ENCODE results near the gene PLCL1.
"Not testable (repeated sequence)": the region's sequence is repeated elsewhere in the genome, so short reads cannot be mapped to it uniquely, and the experiment has no call there.

PLCL1 gene

GRCh38 chr2:198000417-198000816 is 196.0 kb downstream of the PLCL1 start:
- DNase-seq (ENCODE audit: low read depth in 3 of 3) = no peak

- DNase-seq (ENCODE audit: low read depth in 3 of 3) = no peak
Observed at GRCh38 chr2:198004173-198004572, 199.8 kb downstream of the PLCL1 start.

GRCh38 chr2:198004921-198005829 is 200.8 kb downstream of the PLCL1 start:
- peak; percentile 8 to 34 (median 13) for DNase-seq (ENCODE audit: low read depth in 3 of 3)

GRCh38 chr2:198006733-198007132 is 202.3 kb downstream of the PLCL1 start:
- no peak for DNase-seq (ENCODE audit: low read depth in 3 of 3)

- no peak for DNase-seq (ENCODE audit: low read depth in 3 of 3)
Observed at GRCh38 chr2:198008230-198008629, 203.8 kb downstream of the PLCL1 start.

- DNase-seq (ENCODE audit: low read depth in 3 of 3) = no peak
Observed at GRCh38 chr2:198012025-198012424, 207.6 kb downstream of the PLCL1 start.

GRCh38 chr2:198016243-198016642 is 211.8 kb downstream of the PLCL1 start:
- DNase-seq (ENCODE audit: low read depth in 3 of 3) = no peak

- DNase-seq (ENCODE audit: low read depth in 3 of 3) = no peak
Observed at GRCh38 chr2:198017068-198017467, 212.7 kb downstream of the PLCL1 start.

- DNase-seq (ENCODE audit: low read depth in 3 of 3) = no peak
Observed at GRCh38 chr2:198028955-198029354, 224.6 kb downstream of the PLCL1 start.

GRCh38 chr2:198029576-198029975 is 225.2 kb downstream of the PLCL1 start:
- DNase-seq (ENCODE audit: low read depth in 3 of 3) = not testable (repeated sequence)

- DNase-seq (ENCODE audit: low read depth in 3 of 3) = no peak
Observed at GRCh38 chr2:198033626-198034025, 229.2 kb downstream of the PLCL1 start.

GRCh38 chr2:198036029-198036879 is 231.9 kb downstream of the PLCL1 start:
- no peak for DNase-seq (ENCODE audit: low read depth in 3 of 3)

- DNase-seq (ENCODE audit: low read depth in 3 of 3) = no peak
Observed at GRCh38 chr2:198040835-198041234, 236.4 kb downstream of the PLCL1 start.

GRCh38 chr2:198042189-198042588 is 237.8 kb downstream of the PLCL1 start:
- no peak for DNase-seq (ENCODE audit: low read depth in 3 of 3)

- no peak for DNase-seq (ENCODE audit: low read depth in 3 of 3)
Observed at GRCh38 chr2:198044777-198045176, 240.4 kb downstream of the PLCL1 start.

GRCh38 chr2:198045227-198045626 is 240.8 kb downstream of the PLCL1 start:
- DNase-seq (ENCODE audit: low read depth in 3 of 3) = no peak

- no peak for DNase-seq (ENCODE audit: low read depth in 3 of 3)
Observed at GRCh38 chr2:198052741-198053140, 248.3 kb downstream of the PLCL1 start.

- DNase-seq (ENCODE audit: low read depth in 3 of 3) = no peak
Observed at GRCh38 chr2:198053148-198053547, 248.8 kb downstream of the PLCL1 start.

GRCh38 chr2:198053776-198054175 is 249.4 kb downstream of the PLCL1 start:
- DNase-seq (ENCODE audit: low read depth in 3 of 3) = no peak

- peak; percentile 19 to 47 (median 19) for DNase-seq (ENCODE audit: low read depth in 3 of 3)
Observed at GRCh38 chr2:198054299-198054698, 249.9 kb downstream of the PLCL1 start.

GRCh38 chr2:198055716-198056115 is 251.3 kb downstream of the PLCL1 start:
- DNase-seq (ENCODE audit: low read depth in 3 of 3) = no peak

- no peak for DNase-seq (ENCODE audit: low read depth in 3 of 3)
Observed at GRCh38 chr2:198056836-198057235, 252.4 kb downstream of the PLCL1 start.

GRCh38 chr2:198059800-198060199 is 255.4 kb downstream of the PLCL1 start:
- no peak for DNase-seq (ENCODE audit: low read depth in 3 of 3)
